ENCODE data around the gene WRNIP1.

DNA sequence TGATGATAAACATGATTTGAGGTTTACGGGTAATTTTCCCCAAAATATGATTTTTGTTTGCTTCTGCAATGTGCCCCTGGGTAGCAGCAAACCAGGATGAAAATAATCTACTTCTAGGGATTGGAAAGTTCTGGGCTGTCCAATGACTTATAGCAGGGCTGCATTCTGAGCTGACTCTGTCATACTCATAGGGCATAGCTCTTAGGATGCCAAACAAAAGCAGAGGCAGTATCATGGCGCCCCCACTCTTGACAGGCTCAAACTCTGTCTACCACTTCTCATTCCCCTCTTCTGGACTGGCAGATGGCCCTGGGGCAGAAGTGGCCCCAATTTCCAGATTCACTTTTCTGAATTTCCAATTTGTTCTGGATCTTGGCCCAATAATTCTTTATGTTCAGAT, 66.2 kb downstream of the WRNIP1 start:
- no peak for TF ChIP-seq EZH2 (IDR thresholded peaks at IDR 0.05; ENCODE audit: low read length, missing control alignments)
- TF ChIP-seq, protein P1, sequence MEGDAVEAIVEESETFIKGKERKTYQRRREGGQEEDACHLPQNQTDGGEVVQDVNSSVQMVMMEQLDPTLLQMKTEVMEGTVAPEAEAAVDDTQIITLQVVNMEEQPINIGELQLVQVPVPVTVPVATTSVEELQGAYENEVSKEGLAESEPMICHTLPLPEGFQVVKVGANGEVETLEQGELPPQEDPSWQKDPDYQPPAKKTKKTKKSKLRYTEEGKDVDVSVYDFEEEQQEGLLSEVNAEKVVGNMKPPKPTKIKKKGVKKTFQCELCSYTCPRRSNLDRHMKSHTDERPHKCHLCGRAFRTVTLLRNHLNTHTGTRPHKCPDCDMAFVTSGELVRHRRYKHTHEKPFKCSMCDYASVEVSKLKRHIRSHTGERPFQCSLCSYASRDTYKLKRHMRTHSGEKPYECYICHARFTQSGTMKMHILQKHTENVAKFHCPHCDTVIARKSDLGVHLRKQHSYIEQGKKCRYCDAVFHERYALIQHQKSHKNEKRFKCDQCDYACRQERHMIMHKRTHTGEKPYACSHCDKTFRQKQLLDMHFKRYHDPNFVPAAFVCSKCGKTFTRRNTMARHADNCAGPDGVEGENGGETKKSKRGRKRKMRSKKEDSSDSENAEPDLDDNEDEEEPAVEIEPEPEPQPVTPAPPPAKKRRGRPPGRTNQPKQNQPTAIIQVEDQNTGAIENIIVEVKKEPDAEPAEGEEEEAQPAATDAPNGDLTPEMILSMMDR (conservative IDR thresholded peaks at IDR 0.05 in 1 of 2, IDR thresholded peaks at IDR 0.05 in 1 of 2; ENCODE audit: low read depth in 1 of 2, low read length in 2 of 2): no peak

All from fibroblast of lung (primary cell).